ENCODE results near the gene RNF145. TPM values are rescaled to one million over a fixed set of nuclear protein-coding genes. Genes with fewer than 3 reads are reported as not detected.
A peak's percentile ranks its signal among the peaks of the same experiment; 100 is the strongest.
"Not testable (repeated sequence)": the region's sequence is repeated elsewhere in the genome, so short reads cannot be mapped to it uniquely, and the experiment has no call there.

The RNF145 gene
- total and polyA plus RNA-seq, 2 donors = 47.6 to 64.6 TPM

DNA sequence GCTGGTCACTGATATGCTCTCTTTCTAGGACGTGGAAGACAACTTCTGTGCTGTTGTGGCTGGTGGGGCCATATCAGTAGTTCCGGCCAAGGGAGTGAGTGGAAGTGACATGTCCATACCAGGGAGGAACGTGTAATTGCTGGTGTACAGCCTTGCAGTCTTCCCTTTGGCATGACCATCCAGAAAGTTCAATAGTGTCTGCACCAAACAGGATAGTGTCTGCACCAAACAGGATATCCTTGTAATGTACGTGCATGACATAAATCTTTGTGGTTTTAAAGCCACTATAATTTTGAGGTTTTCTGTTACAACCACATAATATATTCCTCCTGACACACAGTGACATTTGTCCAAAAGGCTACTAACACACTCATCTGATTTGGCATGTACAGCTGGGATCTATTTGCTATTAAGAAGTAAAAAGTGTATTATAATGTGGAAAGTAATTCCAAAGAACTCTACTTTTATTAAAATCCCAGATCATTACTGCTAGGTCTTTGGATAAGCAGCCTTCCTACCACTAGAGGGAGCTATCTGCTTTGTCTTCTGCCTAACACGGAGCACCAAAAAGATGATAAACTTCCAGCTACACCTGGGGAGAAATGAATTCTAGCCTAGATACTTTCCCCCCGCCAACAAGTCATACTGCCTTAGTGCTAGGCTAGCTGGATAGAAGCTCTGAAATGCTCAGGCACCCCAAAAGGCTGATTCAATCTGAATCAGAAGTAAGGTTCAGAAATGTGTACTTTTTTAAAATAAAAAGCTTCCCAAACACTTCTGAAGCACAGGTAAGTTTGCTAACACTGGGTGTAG, 52.7 kb downstream of the RNF145 start:
- DNase-seq (ENCODE audit: extremely low spot score) = peak; percentile 31
- WGBS = 34% methylated on average over 6 of the region's 6 CpGs
- Histone ChIP-seq H3K4me3 (ENCODE audit: low read depth, low read length) (no peak overlapping the region), H3K4me1 (ENCODE audit: insufficient read depth) (no peaks in the 10 kb centered on the region), H3K36me3 (ENCODE audit: insufficient read depth) (peaks cover 3% of the 10 kb centered on the region), H3K27ac (ENCODE audit: low read depth) (no peak overlapping the region)

DNA sequence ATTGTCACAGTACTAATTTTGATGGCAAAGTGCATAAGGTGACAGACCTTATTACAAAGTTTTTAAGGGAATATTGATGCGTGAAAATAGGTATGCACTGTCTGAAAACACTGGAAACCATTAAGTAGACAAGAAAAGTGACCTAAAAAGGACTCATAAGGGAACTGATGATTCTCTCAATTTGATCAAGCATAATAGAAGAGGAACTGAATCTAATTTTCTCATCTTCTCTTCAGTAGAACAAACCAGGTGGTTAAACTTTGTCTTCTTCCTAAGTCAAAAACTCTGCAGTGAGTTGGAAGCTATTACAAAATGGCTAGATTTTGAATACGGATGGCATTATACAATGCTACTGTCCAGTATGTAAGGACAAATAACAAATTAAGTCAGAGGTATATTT, 53.4 kb downstream of the RNF145 start:
- Histone ChIP-seq H3K36me3 (ENCODE audit: insufficient read depth) (peaks cover 3% of the 10 kb centered on the region), H3K27ac (ENCODE audit: low read depth) (no peak overlapping the region), H3K4me1 (ENCODE audit: insufficient read depth) (no peaks in the 10 kb centered on the region), H3K4me3 (ENCODE audit: low read depth, low read length) (no peak overlapping the region)
- WGBS = 81% methylated on average over 2 of the region's 2 CpGs
- DNase-seq (ENCODE audit: extremely low spot score) = no peak

DNA sequence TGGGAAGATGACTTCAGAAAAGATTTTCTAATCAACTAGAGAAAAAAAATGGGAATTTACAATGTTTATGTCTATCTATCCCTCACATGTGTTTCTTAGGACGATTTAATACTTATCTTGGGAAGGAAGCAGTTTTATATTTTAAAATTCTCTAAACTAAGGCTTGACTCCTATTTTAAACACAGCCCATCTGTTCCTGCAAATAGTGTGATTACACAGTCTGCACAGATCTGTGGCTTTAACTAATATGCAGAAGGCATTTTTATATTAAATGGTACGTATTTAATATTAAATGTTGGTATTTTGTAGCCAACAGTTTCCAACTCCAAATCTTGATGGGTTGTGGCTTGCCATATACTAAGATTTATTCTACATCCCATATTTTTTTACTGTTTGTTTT, 56.5 kb downstream of the RNF145 start:
- Histone ChIP-seq H3K4me1 (ENCODE audit: insufficient read depth) (no peaks in the 10 kb centered on the region), H3K36me3 (ENCODE audit: insufficient read depth) (peaks cover under 1% of the 10 kb centered on the region), H3K27ac (ENCODE audit: low read depth) (no peak overlapping the region), H3K4me3 (ENCODE audit: low read depth, low read length) (no peak overlapping the region)
- WGBS = 40% methylated on average over 2 of the region's 2 CpGs
- no peak for DNase-seq (ENCODE audit: extremely low spot score)

DNA sequence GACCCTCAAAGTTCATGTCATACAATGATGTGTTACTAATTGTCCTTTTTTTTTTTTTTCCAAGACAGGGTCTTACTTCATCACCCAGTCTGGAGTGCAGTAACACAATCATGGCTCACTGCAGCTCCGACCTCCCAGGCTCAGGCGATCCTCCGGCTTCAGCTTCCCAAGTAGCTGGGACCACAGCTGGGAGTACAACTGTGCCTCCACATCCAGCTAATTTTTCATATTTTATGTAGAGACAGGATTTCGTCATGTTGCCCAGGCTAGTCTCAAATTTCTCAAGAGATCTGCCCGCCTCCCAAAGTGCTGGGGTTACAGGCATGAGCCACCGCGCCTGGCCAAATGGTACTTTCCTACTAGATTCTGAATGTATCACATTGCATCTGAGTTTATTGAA, 60.3 kb downstream of the RNF145 start:
- no peak for DNase-seq (ENCODE audit: extremely low spot score)
- H3K4me1 ChIP-seq (ENCODE audit: insufficient read depth) = no peaks in the 10 kb centered on the region
- no peaks in the 10 kb centered on the region for H3K36me3 ChIP-seq (ENCODE audit: insufficient read depth)
- H3K4me3 ChIP-seq (ENCODE audit: low read depth, low read length) = no peak overlapping the region
- H3K27ac ChIP-seq (ENCODE audit: low read depth) = no peak overlapping the region
- 91% methylated on average over 7 of the region's 7 CpGs for WGBS

DNA sequence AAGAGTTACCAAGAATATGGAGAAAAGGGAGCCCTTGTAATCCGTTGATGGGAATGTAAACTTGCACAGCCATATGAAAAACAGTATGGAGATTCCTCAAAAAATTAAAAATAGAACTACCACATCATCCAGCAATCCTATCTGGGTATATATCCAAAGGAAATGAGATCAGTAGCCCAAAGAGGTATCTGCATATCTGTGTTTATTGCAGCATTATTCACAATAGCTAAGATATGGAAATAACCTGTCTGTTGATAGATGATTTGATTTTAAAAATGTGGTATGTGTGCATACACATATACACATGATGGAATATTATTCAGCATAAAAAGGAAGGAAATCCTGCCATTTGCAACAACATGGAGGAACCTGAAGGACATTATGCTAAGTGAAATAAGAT, 61.4 kb downstream of the RNF145 start:
- DNase-seq (ENCODE audit: extremely low spot score) = no peak
- Histone ChIP-seq H3K4me1 (ENCODE audit: insufficient read depth) (no peaks in the 10 kb centered on the region), H3K27ac (ENCODE audit: low read depth) (no peak overlapping the region), H3K4me3 (ENCODE audit: low read depth, low read length) (no peak overlapping the region), H3K36me3 (ENCODE audit: insufficient read depth) (no peaks in the 10 kb centered on the region)
- 25% methylated on average over 1 of the region's 1 CpG for WGBS

DNA sequence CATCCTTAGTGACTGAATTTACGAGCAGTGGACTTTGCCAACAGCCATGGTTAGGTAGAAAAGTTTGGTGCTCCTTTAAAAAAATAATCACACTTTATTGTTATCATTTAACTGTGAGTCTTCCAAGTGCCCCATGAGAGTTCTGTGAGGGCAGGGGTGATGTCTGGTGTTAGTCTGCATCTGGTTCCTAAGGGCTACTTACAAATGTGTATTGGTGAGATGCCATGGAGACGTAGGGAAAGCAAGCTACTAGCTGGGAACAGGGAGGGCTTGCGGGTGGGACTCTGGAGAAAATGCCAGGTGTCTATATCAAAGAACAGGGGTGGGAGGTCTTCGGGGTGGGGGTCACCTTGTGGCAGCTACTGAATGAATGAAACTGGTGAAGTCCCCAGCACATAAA, 62.5 kb downstream of the RNF145 start:
- H3K36me3 ChIP-seq (ENCODE audit: insufficient read depth) = no peaks in the 10 kb centered on the region
- H3K27ac ChIP-seq (ENCODE audit: low read depth) = no peak overlapping the region
- DNase-seq (ENCODE audit: extremely low spot score) = no peak
- H3K4me3 ChIP-seq (ENCODE audit: low read depth, low read length) = no peak overlapping the region
- no peaks in the 10 kb centered on the region for H3K4me1 ChIP-seq (ENCODE audit: insufficient read depth)
- 53% methylated on average over 4 of the region's 4 CpGs for WGBS

DNA sequence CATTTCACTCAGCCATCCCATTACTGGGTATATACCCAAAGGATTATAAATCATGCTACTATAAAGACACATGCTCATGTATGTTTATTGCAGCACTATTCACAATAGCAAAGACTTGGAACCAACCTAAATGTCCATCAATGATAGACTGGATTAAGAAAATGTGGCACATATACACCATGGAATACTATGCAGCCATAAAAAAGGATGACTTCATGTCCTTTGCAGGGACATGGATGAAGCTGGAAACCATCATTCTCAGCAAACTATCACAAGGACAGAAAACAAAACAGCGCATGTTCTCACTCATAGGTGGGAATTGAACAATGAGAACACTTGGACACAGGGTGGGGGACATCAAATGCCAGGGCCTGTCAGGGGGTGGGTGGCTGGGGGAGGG, 64.2 kb downstream of the RNF145 start:
- not testable (repeated sequence) for H3K27ac ChIP-seq (ENCODE audit: low read depth); H3K4me3 ChIP-seq (ENCODE audit: low read depth, low read length); H3K36me3 ChIP-seq (ENCODE audit: insufficient read depth); DNase-seq (ENCODE audit: extremely low spot score); H3K4me1 ChIP-seq (ENCODE audit: insufficient read depth)
- 100% methylated on average over 1 of the region's 1 CpG for WGBS

DNA sequence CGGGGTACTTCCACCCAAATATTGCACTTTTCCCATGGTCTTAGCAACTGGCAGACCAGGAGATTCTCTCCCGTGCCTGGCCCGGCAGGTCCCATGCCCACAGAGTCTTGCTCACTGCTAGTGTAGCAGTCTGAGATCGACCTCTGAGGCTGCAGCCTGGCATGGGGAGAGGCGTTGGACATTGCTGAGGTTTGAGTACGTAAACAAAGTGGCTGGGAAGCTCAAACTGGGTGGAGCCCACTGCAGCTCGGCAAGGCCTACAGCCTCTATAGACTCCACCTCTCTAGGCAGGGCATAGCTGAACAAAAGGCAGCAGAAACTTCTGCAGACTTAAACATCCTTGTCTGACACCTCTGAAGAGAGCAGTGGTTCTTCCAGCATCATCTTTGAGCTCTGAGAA, 69.6 kb downstream of the RNF145 start:
- Histone ChIP-seq H3K36me3 (ENCODE audit: insufficient read depth) (no peaks in the 10 kb centered on the region), H3K4me1 (ENCODE audit: insufficient read depth) (no peaks in the 10 kb centered on the region), H3K4me3 (ENCODE audit: low read depth, low read length) (no peak overlapping the region), H3K27ac (ENCODE audit: low read depth) (no peak overlapping the region)
- no peak for DNase-seq (ENCODE audit: extremely low spot score)
- 74% methylated on average over 7 of the region's 7 CpGs for WGBS

DNA sequence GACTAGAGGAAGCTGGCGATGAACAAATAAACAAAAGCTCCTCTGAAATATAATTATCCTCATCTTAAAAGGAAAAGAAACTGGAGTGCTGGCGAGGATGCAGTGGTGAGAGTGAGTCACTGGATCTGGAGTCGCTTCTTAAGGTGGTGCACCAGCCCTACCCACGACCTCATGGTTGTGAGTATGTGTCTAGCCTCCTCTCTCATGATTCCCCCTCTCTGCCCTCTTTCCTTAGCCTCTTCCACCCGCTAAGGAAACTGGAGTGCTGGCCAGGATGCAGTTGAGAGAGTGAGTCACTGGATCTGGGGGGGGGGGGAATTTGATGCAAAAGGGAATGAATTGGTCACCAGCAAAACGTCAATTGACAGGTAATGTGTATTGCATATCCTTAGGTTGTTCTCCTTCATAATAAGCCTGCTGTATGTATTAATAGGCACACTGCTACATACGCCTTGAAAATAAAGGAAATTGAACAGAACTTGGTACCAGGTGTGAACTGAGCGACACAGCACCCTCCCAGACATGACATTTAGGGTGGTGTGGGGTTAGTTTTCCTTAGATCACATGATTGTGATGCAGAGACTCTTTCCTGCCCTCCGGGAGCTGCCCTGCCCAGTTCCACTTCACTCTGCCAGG, 73.3 kb downstream of the RNF145 start:
- WGBS = 44% methylated on average over 9 of the region's 9 CpGs
- Histone ChIP-seq H3K4me1 (ENCODE audit: insufficient read depth) (no peaks in the 10 kb centered on the region), H3K27ac (ENCODE audit: low read depth) (no peak overlapping the region), H3K36me3 (ENCODE audit: insufficient read depth) (no peaks in the 10 kb centered on the region), H3K4me3 (ENCODE audit: low read depth, low read length) (no peak overlapping the region)
- DNase-seq (ENCODE audit: extremely low spot score) = no peak

DNA sequence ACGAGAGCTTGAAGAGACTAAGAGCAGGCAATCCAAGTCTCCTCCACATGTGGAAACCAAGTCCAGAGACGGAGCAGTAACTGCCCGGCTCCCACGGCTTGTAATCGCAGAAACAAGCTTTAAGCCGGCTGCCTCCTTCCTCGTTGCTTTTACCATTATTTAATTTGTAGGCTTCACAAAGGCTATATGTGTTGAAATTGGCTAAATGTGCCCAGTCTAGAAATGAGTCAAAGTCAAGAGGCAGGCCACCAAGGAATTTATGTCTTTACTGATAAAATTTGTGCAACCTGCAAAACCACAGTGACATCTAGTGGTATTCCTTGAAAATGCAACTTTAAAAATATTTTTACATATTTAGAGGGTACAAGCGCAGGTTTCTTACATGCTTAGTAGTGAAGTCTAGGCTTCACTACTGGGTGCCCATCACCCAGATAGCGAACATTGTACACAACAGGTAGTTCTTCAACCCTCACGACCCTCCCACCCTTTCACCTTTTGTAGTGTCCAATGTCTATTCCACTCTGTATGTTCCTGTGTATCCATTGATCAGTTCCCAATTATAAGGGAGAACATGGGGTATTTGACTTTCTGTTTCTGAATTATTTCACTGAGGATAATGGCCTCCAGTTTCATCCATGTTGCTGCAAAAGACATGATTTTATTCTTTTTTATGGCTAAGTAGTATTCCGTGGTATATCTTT, 76.2 kb downstream of the RNF145 start:
- no peaks in the 10 kb centered on the region for H3K36me3 ChIP-seq (ENCODE audit: insufficient read depth)
- peak; percentile 32 for DNase-seq (ENCODE audit: extremely low spot score)
- peak overlapping the region; percentile 60 for H3K27ac ChIP-seq (ENCODE audit: low read depth)
- H3K4me1 ChIP-seq (ENCODE audit: insufficient read depth) = no peaks in the 10 kb centered on the region
- no peak overlapping the region for H3K4me3 ChIP-seq (ENCODE audit: low read depth, low read length)
- WGBS = 30% methylated on average over 11 of the region's 11 CpGs

DNA sequence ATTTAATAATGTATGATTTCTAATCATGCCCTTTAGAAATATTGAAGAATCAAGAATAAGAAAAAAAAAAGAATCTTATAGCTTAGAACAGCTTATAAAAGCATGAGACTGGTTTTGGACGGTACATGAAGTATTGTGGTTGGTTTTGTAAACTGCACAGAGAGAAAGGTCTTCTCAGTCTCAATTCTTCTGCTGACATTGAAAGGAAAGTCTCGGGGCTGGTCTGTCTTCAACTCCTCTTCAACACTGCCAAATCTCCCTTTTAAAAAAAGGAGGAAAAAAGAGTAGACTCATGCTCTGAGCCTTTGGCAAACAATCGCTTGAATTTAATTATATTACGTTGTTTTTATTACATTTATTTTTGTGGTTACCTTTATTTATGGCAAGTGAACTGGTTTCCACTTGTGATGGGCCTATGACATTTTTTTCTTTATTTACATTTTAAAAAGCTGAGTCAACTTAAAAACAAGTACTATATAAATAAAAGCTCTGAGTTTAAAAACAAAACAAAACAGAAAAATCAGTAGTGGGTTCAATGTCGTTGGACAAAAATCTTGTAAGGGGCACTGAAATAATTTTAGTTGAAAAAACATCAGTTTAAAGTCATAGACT, 76.8 kb downstream of the RNF145 start:
- H3K36me3 ChIP-seq (ENCODE audit: insufficient read depth) = no peaks in the 10 kb centered on the region
- H3K27ac ChIP-seq (ENCODE audit: low read depth) = peak overlapping the region; percentile 60
- WGBS = 49% methylated on average over 5 of the region's 5 CpGs
- no peaks in the 10 kb centered on the region for H3K4me1 ChIP-seq (ENCODE audit: insufficient read depth)
- H3K4me3 ChIP-seq (ENCODE audit: low read depth, low read length) = no peak overlapping the region
- DNase-seq (ENCODE audit: extremely low spot score) = no peak

DNA sequence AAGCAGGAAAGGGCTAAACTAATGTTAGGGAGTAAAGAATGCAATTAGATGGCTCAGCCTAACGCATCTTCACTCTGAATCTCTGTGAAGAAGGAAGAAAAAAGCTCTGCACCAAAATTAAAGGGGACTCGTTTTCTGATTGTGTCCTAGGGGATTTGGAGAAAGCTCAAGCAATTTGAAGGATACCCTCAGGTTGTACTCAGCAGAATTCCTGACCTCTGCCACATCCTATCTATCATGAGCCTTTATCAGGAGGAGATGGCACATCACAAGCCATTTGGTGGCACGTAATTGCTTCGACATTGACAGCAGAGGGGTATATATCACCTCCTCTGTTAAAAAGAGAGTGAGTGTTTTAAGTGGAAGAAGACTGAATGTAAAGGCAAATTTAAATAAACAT, 77.4 kb downstream of the RNF145 start:
- Histone ChIP-seq H3K4me1 (ENCODE audit: insufficient read depth) (no peaks in the 10 kb centered on the region), H3K36me3 (ENCODE audit: insufficient read depth) (no peaks in the 10 kb centered on the region), H3K4me3 (ENCODE audit: low read depth, low read length) (no peak overlapping the region), H3K27ac (ENCODE audit: low read depth) (no peak overlapping the region)
- 84% methylated on average over 4 of the region's 4 CpGs for WGBS
- no peak for DNase-seq (ENCODE audit: extremely low spot score)

DNA sequence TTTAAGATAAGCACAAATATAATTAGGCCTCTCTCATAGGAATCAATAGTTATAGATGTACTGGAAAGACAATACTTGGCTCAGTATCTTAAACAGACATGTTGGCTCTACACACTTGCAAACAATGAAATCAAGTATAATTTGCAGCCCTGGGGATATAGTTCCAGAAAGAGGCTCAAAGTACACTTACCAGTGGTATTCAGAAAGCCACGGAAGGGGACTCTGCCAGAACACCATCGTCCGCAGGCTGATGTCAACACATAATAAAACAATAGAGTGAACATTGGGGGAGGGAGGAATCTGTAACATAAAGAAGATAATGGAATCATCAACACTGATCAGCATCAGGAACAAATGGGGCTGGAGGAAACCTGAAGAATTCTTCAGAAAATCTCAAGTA, 78.5 kb downstream of the RNF145 start:
- H3K4me3 ChIP-seq (ENCODE audit: low read depth, low read length) = no peak overlapping the region
- H3K27ac ChIP-seq (ENCODE audit: low read depth) = no peak overlapping the region
- 60% methylated on average over 3 of the region's 3 CpGs for WGBS
- peak; percentile 10 for DNase-seq (ENCODE audit: extremely low spot score)
- H3K36me3 ChIP-seq (ENCODE audit: insufficient read depth) = no peaks in the 10 kb centered on the region
- H3K4me1 ChIP-seq (ENCODE audit: insufficient read depth) = no peaks in the 10 kb centered on the region
